Activated CD4-positive, alpha-beta memory T cell treated with anti-CD3 and anti-CD28 coated beads for 36 hours (primary cell): Measurements from ENCODE around the gene FAM174B. TPM values are rescaled to one million over a fixed set of nuclear protein-coding genes. Genes with fewer than 3 reads are reported as not detected.

ENCODE experiments used
- CTCF ChIA-PET: fragments of 350-600 bp; sonication (Branson Sonifier 250); formaldehyde crosslinking; loops from one replicate; lab custom pipeline; 2021; ENCODE audit warnings: antibody characterized with exemption, inconsistent platforms; lab: Charles Lee
- POLR2A ChIA-PET: fragments of 350-600 bp; sonication (Branson Sonifier 250); formaldehyde crosslinking; loops from one replicate; lab custom pipeline; 2021; ENCODE audit warnings: antibody characterized with exemption; lab: Charles Lee
- DNase-seq: peaks from one replicate; pipeline ENCODE4 v3.0.0-alpha.2; 2020
- H3K27ac Mint-ChIP-seq: one replicate; pipeline ENCODE4 v1.8.0; 2021; ENCODE audit warnings: mixed read lengths
- H3K27me3 Mint-ChIP-seq: one replicate; pipeline ENCODE4 v1.8.0; 2021; ENCODE audit warnings: mixed read lengths
- H3K36me3 Mint-ChIP-seq: one replicate; pipeline ENCODE4 v1.8.0; 2021; ENCODE audit warnings: mixed read lengths
- H3K4me1 Mint-ChIP-seq: one replicate; pipeline ENCODE4 v1.8.0; 2021; ENCODE audit warnings: low read depth, mixed read lengths
- H3K4me3 Mint-ChIP-seq: one replicate; pipeline ENCODE4 v1.8.0; 2021; ENCODE audit warnings: mild to moderate bottlenecking, mixed read lengths
- H3K9me3 Mint-ChIP-seq: one replicate; pipeline ENCODE4 v1.8.0; 2021; ENCODE audit warnings: mixed read lengths
- intact Hi-C: fragments of 100-400 bp; cut with micrococcal nuclease; formaldehyde crosslinking; loops from one replicate; pipeline ENCODE4 v1.15.1; 2023
- total RNA-seq, 2 experiments: library from RNA; stranded (reverse); gene quantifications; one replicate each; pipeline ENCODE4 v1.2.3, GENCODE V29; 2021

FAM174B gene
- total RNA-seq, 2 experiments from 2014 or later = 5.0 to 7.7 TPM

- Mint-ChIP-seq H3K4me1 (no peaks in the 10 kb centered on the region), H3K4me3 (no peak overlapping the region), H3K27me3 (peaks cover 4% of the 10 kb centered on the region), H3K9me3 (no peaks in the 10 kb centered on the region), H3K27ac (no peak overlapping the region), H3K36me3 (no peaks in the 10 kb centered on the region)
- ChIA-PET POLR2A (no interaction called here), CTCF (no interaction called here)
- intact Hi-C loops = no loop called here
- no peak for DNase-seq
Observed at GRCh38 chr15:92582206-92582605, 73.4 kb downstream of the FAM174B start.

GRCh38 chr15:92580933-92581445 lies 74.6 kb downstream of the FAM174B start:
- ChIA-PET POLR2A (no interaction called here), CTCF (no interaction called here)
- Mint-ChIP-seq H3K27me3 (peaks cover 6% of the 10 kb centered on the region), H3K4me3 (no peak overlapping the region), H3K4me1 (no peaks in the 10 kb centered on the region), H3K9me3 (no peaks in the 10 kb centered on the region), H3K36me3 (no peaks in the 10 kb centered on the region), H3K27ac (no peak overlapping the region)
- intact Hi-C loops = no loop called here
- no peak for DNase-seq

DNA sequence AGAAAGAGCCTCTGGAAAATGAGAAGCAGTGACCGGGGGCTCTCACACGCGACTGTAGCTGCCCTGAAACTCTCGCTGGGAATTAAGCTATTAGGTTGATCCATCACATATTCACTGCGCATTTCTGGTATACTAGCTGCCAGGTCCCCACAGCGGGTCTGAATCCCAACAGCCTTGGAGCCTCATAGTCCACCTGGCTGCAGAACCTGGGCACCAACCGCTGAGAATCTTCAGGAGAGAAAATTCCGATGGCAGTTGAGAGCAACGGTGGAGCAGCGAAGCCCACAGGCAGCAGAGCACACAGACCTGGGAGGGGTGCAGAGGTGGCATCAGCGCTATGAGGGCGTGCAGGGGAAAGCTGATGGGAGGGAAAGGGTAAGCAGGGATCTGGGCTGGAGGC lies 75.1 kb downstream of the FAM174B start:
- CTCF ChIA-PET = no interaction called here
- H3K4me1 Mint-ChIP-seq = no peaks in the 10 kb centered on the region

DNA sequence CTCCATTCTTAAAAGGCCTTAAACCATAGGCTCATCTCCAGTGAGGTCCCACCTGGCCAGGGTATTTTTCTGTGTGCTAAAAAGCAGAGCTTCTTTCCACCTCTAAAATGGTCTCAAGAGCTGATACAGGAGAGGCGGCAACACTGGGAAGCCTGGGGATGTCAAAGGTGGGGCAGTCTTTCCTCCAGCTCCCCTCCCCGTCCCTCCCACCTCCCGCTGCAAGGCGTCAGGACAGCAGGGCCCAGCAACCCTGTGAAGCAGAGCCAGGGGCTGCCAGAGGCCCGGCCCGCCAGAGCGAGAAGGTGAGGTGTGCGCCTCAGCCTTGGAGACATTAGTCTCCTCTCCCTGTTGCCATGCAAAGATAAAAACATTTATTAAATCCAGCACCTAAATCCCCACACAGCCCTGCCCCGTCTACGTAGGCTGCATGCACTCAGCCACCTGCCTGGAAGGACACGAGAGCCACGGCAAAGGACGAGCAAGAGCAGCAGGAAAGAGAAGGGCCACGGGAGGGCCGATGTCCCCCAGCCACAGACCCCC lies 75.6 kb downstream of the FAM174B start:
- H3K4me3 Mint-ChIP-seq = no peak overlapping the region
- peaks cover 6% of the 10 kb centered on the region for H3K27me3 Mint-ChIP-seq
- CTCF ChIA-PET = no interaction called here
- no peak for DNase-seq
- H3K9me3 Mint-ChIP-seq = no peaks in the 10 kb centered on the region
- intact Hi-C loops = no loop called here
- no peaks in the 10 kb centered on the region for H3K36me3 Mint-ChIP-seq
- H3K4me1 Mint-ChIP-seq = no peaks in the 10 kb centered on the region
- POLR2A ChIA-PET = no interaction called here
- H3K27ac Mint-ChIP-seq = no peak overlapping the region

More for the DNA sequence above, 75.1 kb downstream of the FAM174B start:
- Mint-ChIP-seq H3K4me3 (no peak overlapping the region), H3K27ac (no peak overlapping the region), H3K27me3 (peaks cover 6% of the 10 kb centered on the region), H3K9me3 (no peaks in the 10 kb centered on the region), H3K36me3 (no peaks in the 10 kb centered on the region)
- no peak for DNase-seq
- intact Hi-C loops = no loop called here
- POLR2A ChIA-PET = no interaction called here

DNA sequence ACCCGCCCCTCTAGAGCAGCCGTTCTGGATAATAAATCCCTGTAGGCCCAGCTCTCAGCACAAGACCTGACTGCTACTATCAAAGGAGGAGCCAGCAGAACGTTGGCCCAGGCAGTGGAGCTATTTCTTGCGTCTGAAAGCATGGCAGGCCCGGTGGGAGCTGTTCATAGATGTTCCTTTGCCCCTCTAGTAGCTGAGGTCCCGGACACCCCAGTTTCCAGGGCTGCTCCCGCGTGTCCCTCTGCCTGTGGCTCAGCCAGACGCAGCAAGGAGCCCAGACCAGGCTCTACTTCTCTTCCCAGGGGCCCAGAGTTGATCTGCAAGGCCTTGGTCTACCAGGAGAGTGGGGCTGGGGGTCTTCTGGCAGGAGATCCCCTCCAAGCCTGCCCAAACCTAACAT lies 76.1 kb downstream of the FAM174B start:
- intact Hi-C loops = no loop called here
- H3K27ac Mint-ChIP-seq = no peak overlapping the region
- H3K27me3 Mint-ChIP-seq = peaks cover 6% of the 10 kb centered on the region
- POLR2A ChIA-PET = no interaction called here
- no peaks in the 10 kb centered on the region for H3K9me3 Mint-ChIP-seq
- H3K4me3 Mint-ChIP-seq = no peak overlapping the region
- DNase-seq = no peak
- H3K4me1 Mint-ChIP-seq = no peaks in the 10 kb centered on the region
- H3K36me3 Mint-ChIP-seq = no peaks in the 10 kb centered on the region
- CTCF ChIA-PET = no interaction called here

DNA sequence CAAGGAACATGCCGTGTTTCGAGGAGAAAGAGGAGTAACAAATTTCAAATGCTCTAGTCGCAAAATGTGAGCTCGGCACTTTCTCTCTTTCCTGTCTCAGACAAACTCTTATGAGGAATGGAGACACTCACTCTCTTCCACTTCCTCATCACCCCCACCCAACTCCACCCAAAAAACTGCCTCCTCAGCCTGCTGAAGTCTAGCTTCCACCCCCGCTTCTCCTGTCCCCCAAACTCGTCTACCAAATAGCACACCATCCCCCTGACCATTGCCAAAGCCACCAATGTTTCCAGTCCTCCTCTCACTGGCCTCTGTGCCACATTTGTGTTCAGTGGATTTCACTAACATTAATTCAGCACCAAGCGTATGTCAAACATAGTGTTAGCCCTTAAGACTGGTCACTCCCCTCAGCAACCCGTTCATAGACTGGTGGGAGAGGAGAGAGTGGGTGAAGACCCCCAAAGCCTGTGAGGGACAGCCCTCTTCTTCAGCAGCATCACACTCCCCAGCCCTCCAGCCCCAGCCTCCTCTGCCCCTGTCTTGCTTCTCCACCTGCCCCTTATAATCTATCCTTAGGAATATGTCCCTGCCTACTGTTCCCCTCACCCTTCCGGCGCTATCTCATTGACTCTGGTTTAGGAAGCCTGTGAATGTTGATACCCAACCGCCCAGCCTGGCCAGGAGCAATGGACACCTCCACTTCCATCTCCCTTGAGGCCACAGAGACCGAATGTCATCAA lies 77.3 kb downstream of the FAM174B start:
- H3K9me3 Mint-ChIP-seq = no peaks in the 10 kb centered on the region
- H3K27ac Mint-ChIP-seq = no peak overlapping the region
- H3K36me3 Mint-ChIP-seq = no peaks in the 10 kb centered on the region
- ChIA-PET POLR2A (no interaction called here), CTCF (no interaction called here)
- H3K27me3 Mint-ChIP-seq = peaks cover 6% of the 10 kb centered on the region
- no peak for DNase-seq
- H3K4me3 Mint-ChIP-seq = no peak overlapping the region
- H3K4me1 Mint-ChIP-seq = no peaks in the 10 kb centered on the region
- intact Hi-C loops = no loop called here

GRCh38 chr15:92576597-92577200 lies 78.9 kb downstream of the FAM174B start:
- H3K27me3 Mint-ChIP-seq = peaks cover 9% of the 10 kb centered on the region
- ChIA-PET POLR2A (no interaction called here), CTCF (no interaction called here)
- H3K4me3 Mint-ChIP-seq = no peak overlapping the region
- intact Hi-C loops = no loop called here
- no peak for DNase-seq
- no peak overlapping the region for H3K27ac Mint-ChIP-seq
- no peaks in the 10 kb centered on the region for H3K36me3 Mint-ChIP-seq
- H3K4me1 Mint-ChIP-seq = no peaks in the 10 kb centered on the region
- no peaks in the 10 kb centered on the region for H3K9me3 Mint-ChIP-seq

DNA sequence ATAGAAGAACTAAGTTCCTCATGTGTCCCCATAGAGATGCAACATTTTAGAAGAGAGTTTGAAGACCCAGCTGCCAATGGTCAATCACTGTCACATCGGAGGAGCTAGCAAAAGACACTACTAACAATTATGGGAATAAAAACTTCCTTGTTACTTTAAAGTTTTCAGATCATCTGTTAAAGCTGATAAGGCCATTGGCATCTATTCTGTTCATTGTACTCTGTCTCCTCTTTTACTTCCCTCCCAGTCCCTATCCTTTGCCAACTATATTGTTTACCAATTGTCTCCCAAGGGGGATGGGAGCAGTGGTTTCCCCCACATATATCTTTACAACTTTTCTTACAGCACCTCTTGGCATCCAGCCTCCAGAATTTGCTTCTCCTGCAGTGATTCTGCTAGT lies 81.0 kb downstream of the FAM174B start:
- Mint-ChIP-seq H3K27me3 (peaks cover 13% of the 10 kb centered on the region), H3K4me1 (no peaks in the 10 kb centered on the region), H3K9me3 (no peaks in the 10 kb centered on the region), H3K27ac (no peak overlapping the region), H3K36me3 (no peaks in the 10 kb centered on the region), H3K4me3 (no peak overlapping the region)
- intact Hi-C loops = no loop called here
- ChIA-PET CTCF (no interaction called here), POLR2A (no interaction called here)
- DNase-seq = no peak

- Mint-ChIP-seq H3K4me1 (no peaks in the 10 kb centered on the region), H3K9me3 (no peaks in the 10 kb centered on the region), H3K27ac (no peak overlapping the region), H3K27me3 (peaks cover 13% of the 10 kb centered on the region), H3K36me3 (no peaks in the 10 kb centered on the region), H3K4me3 (no peak overlapping the region)
- no peak for DNase-seq
- CTCF ChIA-PET = no interaction called here
- POLR2A ChIA-PET = no interaction called here
- intact Hi-C loops = no loop called here
Observed at GRCh38 chr15:92574161-92574560, 81.4 kb downstream of the FAM174B start.

DNA sequence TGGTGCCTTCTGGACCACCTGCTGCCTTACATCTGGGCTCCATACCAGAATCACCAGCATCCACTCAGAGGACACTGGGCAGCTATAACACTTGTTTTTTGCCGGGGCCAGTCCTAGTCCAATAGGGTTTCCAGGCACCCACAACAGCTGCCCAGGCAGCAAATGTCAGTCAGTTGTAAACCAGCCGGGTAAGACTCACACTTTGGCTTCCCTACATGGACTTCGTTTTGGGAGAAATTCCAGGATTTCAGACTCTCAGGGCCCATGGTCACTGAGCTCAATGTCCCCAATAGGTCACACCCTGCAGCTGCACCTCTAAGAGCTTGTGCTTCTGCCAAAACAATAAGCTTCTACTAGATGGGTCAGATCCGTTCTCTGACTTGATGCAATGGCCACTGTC lies 83.8 kb downstream of the FAM174B start:
- POLR2A ChIA-PET = no interaction called here
- Mint-ChIP-seq H3K4me3 (no peak overlapping the region), H3K27me3 (peaks cover 20% of the 10 kb centered on the region), H3K27ac (no peak overlapping the region), H3K9me3 (no peaks in the 10 kb centered on the region), H3K36me3 (no peaks in the 10 kb centered on the region), H3K4me1 (no peaks in the 10 kb centered on the region)
- DNase-seq = no peak
- CTCF ChIA-PET = no interaction called here
- intact Hi-C loops = no loop called here

GRCh38 chr15:92570391-92570790 lies 85.2 kb downstream of the FAM174B start:
- H3K4me3 Mint-ChIP-seq = no peak overlapping the region
- POLR2A ChIA-PET = no interaction called here
- H3K9me3 Mint-ChIP-seq = no peaks in the 10 kb centered on the region
- no peaks in the 10 kb centered on the region for H3K4me1 Mint-ChIP-seq
- peaks cover 20% of the 10 kb centered on the region for H3K27me3 Mint-ChIP-seq
- no peaks in the 10 kb centered on the region for H3K36me3 Mint-ChIP-seq
- no peak overlapping the region for H3K27ac Mint-ChIP-seq
- CTCF ChIA-PET = no interaction called here
- DNase-seq = no peak
- intact Hi-C loops = no loop called here

- Mint-ChIP-seq H3K36me3 (no peaks in the 10 kb centered on the region), H3K9me3 (no peaks in the 10 kb centered on the region), H3K27me3 (peaks cover 20% of the 10 kb centered on the region), H3K4me1 (no peaks in the 10 kb centered on the region), H3K4me3 (no peak overlapping the region), H3K27ac (no peak overlapping the region)
- POLR2A ChIA-PET = no interaction called here
- DNase-seq = no peak
- intact Hi-C loops = no loop called here
- CTCF ChIA-PET = interaction anchor here (1.1 kb wide), 1 partner anchor 48 kb away, joined by 4 read pairs; no protein-coding TSS in a partner anchor
Observed at GRCh38 chr15:92569778-92570177, 85.8 kb downstream of the FAM174B start.
